HepG2 (cell line): ENCODE measurements around the gene CARS2. TPM values are rescaled to one million over a fixed set of nuclear protein-coding genes. Genes with fewer than 3 reads are reported as not detected.

Source experiments
- AGO2 ChIP-seq: fragments of 200-400 bp; formaldehyde crosslinking; optimal IDR thresholded peaks from 2 replicates; pipeline ENCODE3; 2017; ENCODE audit warnings: mild to moderate bottlenecking, low read depth, low read length, moderate library complexity
- DNMT3B ChIP-seq: conservative IDR thresholded peaks from 2 replicates; pipeline ENCODE4 v1.6.1; 2016; ENCODE audit warnings: missing biosample characterization, control low read depth
- DR1 ChIP-seq: sonication (generic); formaldehyde crosslinking; IDR thresholded peaks from 2 replicates; pipeline ENCODE4 v1.8.0; 2021; ENCODE audit warnings: mild to moderate bottlenecking, missing genetic modification reagents, inconsistent platforms
- GABPA ChIP-seq, 2 experiments: IDR thresholded peaks; 2 replicates each; pipeline ENCODE4 v1.6.1; 2011 to 2016; ENCODE audit warnings: low read depth in 2 of 2, low read length in 1 of 2, missing biosample characterization in 1 of 2, missing genetic modification characterization in 1 of 2
- HNF4G ChIP-seq, 2 experiments: sonication (generic) in 1 of 2; formaldehyde crosslinking in 1 of 2; IDR thresholded peaks; 2 replicates each; pipeline versions ENCODE4 v1.4.0 to v1.6.1; 2011 to 2020; ENCODE audit warnings: borderline replicate concordance in 2 of 2, low read depth in 2 of 2, mild to moderate bottlenecking in 2 of 2, low read length in 1 of 2, missing genetic modification reagents in 1 of 2, moderate library complexity in 1 of 2
- KMT2A ChIP-seq: sonication (generic); formaldehyde crosslinking; IDR thresholded peaks from 2 replicates; pipeline ENCODE4 v1.4.0; 2020; ENCODE audit warnings: missing genetic modification reagents
- PHF5A ChIP-seq: IDR thresholded peaks from one replicate; pipeline ENCODE4 v1.6.1; 2018; ENCODE audit warnings: low read depth, missing genetic modification reagents; ENCODE audit not compliant: unreplicated experiment
- POGK ChIP-seq: sonication (generic); formaldehyde crosslinking; conservative IDR thresholded peaks from 2 replicates; pipeline ENCODE4 v1.8.0; 2022; ENCODE audit warnings: mild to moderate bottlenecking, moderate library complexity, missing genetic modification reagents
- SNRNP70 ChIP-seq: fragments of 200-400 bp; formaldehyde crosslinking; IDR thresholded peaks from 2 replicates; pipeline ENCODE4 v1.6.1; 2017; ENCODE audit warnings: mild to moderate bottlenecking, low read depth, low read length, moderate library complexity
- SYNCRIP ChIP-seq: fragments of 200-400 bp; formaldehyde crosslinking; IDR thresholded peaks from 2 replicates; pipeline ENCODE4 v1.6.1; 2018; ENCODE audit warnings: mild to moderate bottlenecking, low read depth, low read length; ENCODE audit not compliant: insufficient read depth
- TGIF2 ChIP-seq: IDR thresholded peaks from 2 replicates; pipeline ENCODE4 v1.6.1; 2016; ENCODE audit warnings: control low read depth, missing compliant biosample characterization
- TRIM22 ChIP-seq: fragments of 450-650 bp; IDR thresholded peaks from 2 replicates; pipeline ENCODE4 v1.6.1; 2017
- ZBTB34 ChIP-seq: sonication (generic); formaldehyde crosslinking; IDR thresholded peaks from 2 replicates; pipeline ENCODE4 v1.8.0; 2022; ENCODE audit warnings: mild to moderate bottlenecking, missing genetic modification reagents
- ZBTB46 ChIP-seq: sonication (generic); formaldehyde crosslinking; IDR thresholded peaks from 2 replicates; pipeline ENCODE4 v1.4.0; 2020; ENCODE audit warnings: mild to moderate bottlenecking, missing genetic modification reagents, borderline replicate concordance
- ZNF276 ChIP-seq: sonication (generic); formaldehyde crosslinking; IDR thresholded peaks from 2 replicates; pipeline ENCODE4 v1.4.0; 2020; ENCODE audit warnings: mild to moderate bottlenecking, low read depth, missing genetic modification reagents
- ZNF329 ChIP-seq: sonication (generic); formaldehyde crosslinking; IDR thresholded peaks from 2 replicates; pipeline ENCODE4 v1.9.0; 2021; ENCODE audit warnings: low read depth, mild to moderate bottlenecking, missing genetic modification reagents
- ZNF564 ChIP-seq: sonication (generic); formaldehyde crosslinking; IDR thresholded peaks from 2 replicates; pipeline ENCODE4 v1.8.1; 2023; ENCODE audit warnings: mild to moderate bottlenecking, missing genetic modification reagents
- ZNF570 ChIP-seq: sonication (generic); formaldehyde crosslinking; IDR thresholded peaks from 2 replicates; pipeline ENCODE4 v1.4.0; 2020; ENCODE audit warnings: mild to moderate bottlenecking, missing genetic modification reagents, borderline replicate concordance
- ZNF790 ChIP-seq: sonication (generic); formaldehyde crosslinking; IDR thresholded peaks from 2 replicates; pipeline ENCODE4 v1.8.0; 2022; ENCODE audit warnings: missing genetic modification reagents, mild to moderate bottlenecking, borderline replicate concordance
- polyA plus RNA-seq, 8 experiments: library from polyadenylated mRNA; depleted of rRNA in 3 of 8; stranded (reverse) in 7 of 8; unstranded in 1 of 8; fragments of >200 nt; fragmentation: Illumina TruSeq in 4 of 8; extraction: Trizol in 4 of 8; gene quantifications; 2 replicates each; pipeline versions ENCODE4 v1.2.1 to v1.2.3, GENCODE V29; 2011 to 2016; ENCODE audit warnings: low read depth in 4 of 8, missing spikeins in 1 of 8, mixed read lengths in 1 of 8; ENCODE audit not compliant: insufficient read depth in 1 of 8
- total RNA-seq, 5 experiments: library from RNA; depleted of rRNA; stranded (reverse); fragments of >200 nt; fragmentation: Illumina TruSeq; extraction: Trizol; gene quantifications; 2 replicates each; pipeline ENCODE4 v1.2.3, GENCODE V29; 2016; ENCODE audit warnings: low read depth in 1 of 5

CARS2 gene
- total and polyA plus RNA-seq, 2 of the 13 experiments (the other 11 are each of a cell fraction or from before 2014, with no cell fraction given): 41.1 to 59.3 TPM

- TF ChIP-seq DR1 (CRISPR knock-in tag): no peak; the same call in 1 of the 2 replicates
- TF ChIP-seq ZBTB46: no peak
- no peak for TF ChIP-seq GABPA (IDR thresholded peaks at IDR 0.05; ENCODE audit: low read depth, low read length)
- no peak for TF ChIP-seq GABPA (CRISPR knock-in tag; IDR thresholded peaks at IDR 0.05; ENCODE audit: low read depth)
- TF ChIP-seq SNRNP70: no peak
- no peak for TF ChIP-seq ZNF564 (CRISPR knock-in tag)
- TF ChIP-seq ZNF329 (CRISPR knock-in tag): no peak
- peak; percentile 64; the same call in 1 of the 2 replicates for TF ChIP-seq DNMT3B (CRISPR knock-in tag)
- TF ChIP-seq SYNCRIP: no peak
- TF ChIP-seq TGIF2 (CRISPR knock-in tag): 0 out of 2 replicates have a peak, but pooled peaks have one; percentile 69
- peak; percentile 5; the same call in 1 of the 2 replicates for TF ChIP-seq HNF4G (IDR thresholded peaks at IDR 0.05; ENCODE audit: borderline replicate concordance, low read depth, low read length)
- TF ChIP-seq HNF4G (CRISPR knock-in tag; IDR thresholded peaks at IDR 0.05; ENCODE audit: borderline replicate concordance, low read depth): no peak
- TF ChIP-seq ZNF790: peak; percentile 39; the same call in 1 of the 2 replicates
- no peak for TF ChIP-seq KMT2A (CRISPR knock-in tag)
- no peak for TF ChIP-seq ZNF276 (CRISPR knock-in tag)
- TF ChIP-seq POGK (CRISPR knock-in tag): no peak
- no peak for TF ChIP-seq ZNF570 (CRISPR knock-in tag)
- no peak for TF ChIP-seq TRIM22
- 0 out of 2 replicates have a peak, but pooled peaks have one; percentile 48 for TF ChIP-seq ZBTB34 (CRISPR knock-in tag)
- peak; percentile 90 for TF ChIP-seq AGO2
- no peak for TF ChIP-seq PHF5A (CRISPR knock-in tag)
Observed at GRCh38 chr13:110714797-110715394, 9.0 kb upstream of the CARS2 start (continued).
